Effector memory CD8-positive, alpha-beta T cell (primary cell): Measurements from ENCODE around the gene PSME4.

Experiments used
- ATAC-seq: fragments of 150-1000 bp; cut with Tn5 transposase; replicated peaks from 2 replicates; pipeline ENCODE4 v1.10.0; 2021; ENCODE audit warnings: mild to moderate bottlenecking, moderate library complexity
- DNase-seq, 3 experiments: peaks; one replicate each; pipeline ENCODE4 v3.0.0; 2021
- H3K27ac Mint-ChIP-seq, 2 donors: one replicate each; pipeline ENCODE4 v1.8.0; 2022; ENCODE audit warnings: mild to moderate bottlenecking in 2 of 2, mixed read lengths in 2 of 2, moderate library complexity in 2 of 2
- H3K27me3 Mint-ChIP-seq, 2 donors: one replicate each; pipeline ENCODE4 v1.8.0; 2022; ENCODE audit warnings: mixed read lengths in 2 of 2
- H3K36me3 Mint-ChIP-seq: one replicate; pipeline ENCODE4 v1.8.0; 2022; ENCODE audit warnings: mild to moderate bottlenecking, moderate library complexity, mixed read lengths; ENCODE audit not compliant: insufficient read depth
- H3K4me1 Mint-ChIP-seq, 2 donors: one replicate each; pipeline ENCODE4 v1.8.0; 2022; ENCODE audit warnings: low read depth in 2 of 2, mixed read lengths in 2 of 2
- H3K4me3 Mint-ChIP-seq, 2 donors: one replicate each; pipeline ENCODE4 v1.8.0; 2022; ENCODE audit warnings: mild to moderate bottlenecking in 2 of 2, mixed read lengths in 2 of 2, moderate library complexity in 2 of 2
- H3K9me3 Mint-ChIP-seq, 2 donors: one replicate each; pipeline ENCODE4 v1.8.0; 2022; ENCODE audit warnings: mixed read lengths in 2 of 2
- total RNA-seq, 9 experiments: gene quantifications; one replicate each; lab custom pipeline; 2026; lab: John Stamatoyannopoulos, UW

Gene PSME4, protein sequence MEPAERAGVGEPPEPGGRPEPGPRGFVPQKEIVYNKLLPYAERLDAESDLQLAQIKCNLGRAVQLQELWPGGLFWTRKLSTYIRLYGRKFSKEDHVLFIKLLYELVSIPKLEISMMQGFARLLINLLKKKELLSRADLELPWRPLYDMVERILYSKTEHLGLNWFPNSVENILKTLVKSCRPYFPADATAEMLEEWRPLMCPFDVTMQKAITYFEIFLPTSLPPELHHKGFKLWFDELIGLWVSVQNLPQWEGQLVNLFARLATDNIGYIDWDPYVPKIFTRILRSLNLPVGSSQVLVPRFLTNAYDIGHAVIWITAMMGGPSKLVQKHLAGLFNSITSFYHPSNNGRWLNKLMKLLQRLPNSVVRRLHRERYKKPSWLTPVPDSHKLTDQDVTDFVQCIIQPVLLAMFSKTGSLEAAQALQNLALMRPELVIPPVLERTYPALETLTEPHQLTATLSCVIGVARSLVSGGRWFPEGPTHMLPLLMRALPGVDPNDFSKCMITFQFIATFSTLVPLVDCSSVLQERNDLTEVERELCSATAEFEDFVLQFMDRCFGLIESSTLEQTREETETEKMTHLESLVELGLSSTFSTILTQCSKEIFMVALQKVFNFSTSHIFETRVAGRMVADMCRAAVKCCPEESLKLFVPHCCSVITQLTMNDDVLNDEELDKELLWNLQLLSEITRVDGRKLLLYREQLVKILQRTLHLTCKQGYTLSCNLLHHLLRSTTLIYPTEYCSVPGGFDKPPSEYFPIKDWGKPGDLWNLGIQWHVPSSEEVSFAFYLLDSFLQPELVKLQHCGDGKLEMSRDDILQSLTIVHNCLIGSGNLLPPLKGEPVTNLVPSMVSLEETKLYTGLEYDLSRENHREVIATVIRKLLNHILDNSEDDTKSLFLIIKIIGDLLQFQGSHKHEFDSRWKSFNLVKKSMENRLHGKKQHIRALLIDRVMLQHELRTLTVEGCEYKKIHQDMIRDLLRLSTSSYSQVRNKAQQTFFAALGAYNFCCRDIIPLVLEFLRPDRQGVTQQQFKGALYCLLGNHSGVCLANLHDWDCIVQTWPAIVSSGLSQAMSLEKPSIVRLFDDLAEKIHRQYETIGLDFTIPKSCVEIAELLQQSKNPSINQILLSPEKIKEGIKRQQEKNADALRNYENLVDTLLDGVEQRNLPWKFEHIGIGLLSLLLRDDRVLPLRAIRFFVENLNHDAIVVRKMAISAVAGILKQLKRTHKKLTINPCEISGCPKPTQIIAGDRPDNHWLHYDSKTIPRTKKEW (N-terminal part only)
- total RNA-seq = 64.8 to 261 (median 93.9) reads per million in 9 experiments

DNA sequence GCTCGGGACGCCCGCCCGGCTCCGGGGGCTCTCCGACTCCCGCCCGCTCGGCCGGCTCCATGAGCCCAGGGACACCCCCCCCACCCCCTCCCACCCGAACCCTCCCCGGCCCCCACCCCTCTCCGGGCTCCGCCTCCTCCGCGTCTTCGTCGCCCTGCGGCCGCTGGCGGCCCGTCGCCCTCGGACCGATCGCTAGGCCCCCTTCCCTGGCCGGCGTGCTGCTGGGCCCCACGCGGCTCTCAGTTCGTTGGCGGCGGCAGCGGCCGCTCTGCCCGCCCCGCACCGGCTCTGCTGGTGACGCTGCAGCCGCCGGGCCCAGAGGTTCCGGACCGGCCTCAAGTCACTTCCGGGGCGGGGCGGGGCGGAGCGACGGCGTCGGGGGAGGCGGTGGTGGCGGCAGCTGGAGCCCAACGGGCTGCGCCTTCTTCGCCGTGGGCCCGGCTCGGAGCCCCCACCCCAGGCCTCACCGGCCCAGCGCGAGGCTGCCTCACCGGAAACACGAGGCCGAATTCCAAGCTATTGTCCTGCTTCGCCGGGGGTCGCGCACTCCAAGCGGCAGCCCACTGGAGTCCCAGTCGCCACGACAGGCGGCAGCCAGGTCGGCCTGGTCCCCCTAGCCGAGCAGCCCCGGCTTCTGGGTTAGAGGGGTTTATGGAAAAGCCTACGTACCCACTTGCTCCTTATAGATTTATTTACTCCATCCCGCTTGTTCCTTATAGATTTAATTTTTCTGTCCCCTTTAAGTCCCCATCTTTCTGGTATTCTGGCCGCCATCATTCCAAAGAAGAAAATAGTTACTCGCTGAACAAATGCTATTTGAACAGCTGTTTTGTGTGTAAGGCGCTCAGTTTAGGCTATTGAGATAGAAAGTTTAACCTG lies at the start of gene PSME4:
PSME4 (minus strand) TSS at position 270 of the 879 bp plus-strand sequence; CDS start at position 61, 209 bp downstream.
- Mint-ChIP-seq H3K27ac (peak within 1 kb of the TSS; percentile 96 to 99), H3K27me3 (no peaks in the 10 kb centered on the region), H3K36me3 (peaks cover 25% of the 10 kb centered on the region), H3K9me3 (no peaks in the 10 kb centered on the region), H3K4me3 (peak within 1 kb of the TSS; percentile 92 to 94), H3K4me1 (peaks cover 33 to 47% of the 10 kb centered on the region in 2 donors)
- ATAC-seq (peak; percentile 91), DNase-seq (peak; percentile 92 to 93 (median 92))

DNA sequence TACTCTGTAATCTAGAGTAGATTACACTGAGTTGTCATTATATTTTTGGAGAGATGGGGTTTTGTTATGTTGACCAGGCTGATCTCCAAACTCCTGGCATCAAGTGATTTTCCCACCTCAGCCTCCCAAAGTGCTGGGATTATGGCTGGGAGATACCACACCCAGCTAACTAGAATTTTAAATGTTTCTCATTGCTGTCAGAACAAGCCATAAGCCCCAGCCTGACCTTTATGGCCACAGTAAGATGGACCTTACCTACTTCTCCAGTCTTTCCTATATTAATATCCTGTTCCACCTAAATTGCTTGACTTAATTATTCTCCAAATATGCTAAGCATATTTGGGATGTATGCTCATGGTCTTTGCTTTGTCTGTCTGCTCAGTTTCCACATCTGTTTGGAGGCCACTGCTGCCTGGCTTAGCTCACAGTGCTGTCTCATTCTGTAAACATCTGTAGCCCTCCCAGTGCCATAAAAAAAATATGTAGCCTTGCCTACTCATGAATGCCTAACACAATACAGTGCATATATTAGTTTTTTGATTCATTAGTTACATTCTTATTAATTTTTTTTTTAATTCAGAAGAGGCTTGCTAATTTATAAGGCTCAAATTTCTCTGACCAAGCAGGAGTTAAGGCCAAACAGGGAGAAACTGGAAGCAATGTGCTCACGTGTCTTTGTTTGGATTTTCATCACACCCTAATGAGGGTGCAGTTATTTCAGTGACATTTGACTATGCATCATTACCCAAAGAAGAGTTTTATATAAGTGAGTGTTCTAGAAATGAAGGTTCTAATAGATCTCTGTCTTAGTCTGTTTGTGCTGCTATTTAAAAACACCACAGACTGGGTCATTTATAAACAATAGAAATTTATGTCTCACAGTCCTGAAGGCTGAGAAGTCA lies 45.3 kb upstream of the PSME4 start:
- H3K36me3 Mint-ChIP-seq = no peaks in the 10 kb centered on the region
- H3K27ac Mint-ChIP-seq = no peak overlapping the region

DNA sequence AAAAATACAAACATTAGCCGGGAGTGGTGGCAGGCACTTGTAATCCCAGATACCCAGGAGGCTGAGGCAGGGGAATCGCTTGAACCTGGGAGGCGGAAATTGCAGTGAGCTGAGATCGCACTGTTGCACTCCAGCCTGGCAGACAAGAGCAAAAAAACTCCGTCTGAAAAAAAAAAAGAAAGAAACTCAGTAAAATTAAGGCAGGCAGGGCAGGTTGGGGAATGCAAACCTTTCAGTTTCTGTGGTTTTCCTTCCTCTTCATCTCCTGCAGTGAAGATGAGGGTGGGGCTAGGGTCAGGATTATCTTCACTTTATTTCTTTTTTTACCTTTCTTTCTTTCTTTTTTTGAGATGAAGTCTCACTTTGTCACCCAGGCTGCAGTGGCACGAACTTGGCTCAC lies 43.2 kb upstream of the PSME4 start:
- peak overlapping the region; percentile 73 to 95 for H3K27ac Mint-ChIP-seq
- DNase-seq = no peak
- ATAC-seq = peak; percentile 36
- no peaks in the 10 kb centered on the region for H3K9me3 Mint-ChIP-seq
- H3K36me3 Mint-ChIP-seq = no peaks in the 10 kb centered on the region
- H3K4me1 Mint-ChIP-seq = peaks cover 16 to 20% of the 10 kb centered on the region in 2 donors
- H3K4me3 Mint-ChIP-seq = peak overlapping the region; percentile 74 to 75
- no peaks in the 10 kb centered on the region for H3K27me3 Mint-ChIP-seq

More for the DNA sequence above, 45.3 kb upstream of the PSME4 start:
- no peaks in the 10 kb centered on the region for H3K27me3 Mint-ChIP-seq
- no peak for DNase-seq
- no peak for ATAC-seq
- H3K4me3 Mint-ChIP-seq = no peak overlapping the region
- peaks cover 3 to 5% of the 10 kb centered on the region in 2 donors for H3K9me3 Mint-ChIP-seq
- H3K4me1 Mint-ChIP-seq = peaks cover 16 to 20% of the 10 kb centered on the region in 2 donors

DNA sequence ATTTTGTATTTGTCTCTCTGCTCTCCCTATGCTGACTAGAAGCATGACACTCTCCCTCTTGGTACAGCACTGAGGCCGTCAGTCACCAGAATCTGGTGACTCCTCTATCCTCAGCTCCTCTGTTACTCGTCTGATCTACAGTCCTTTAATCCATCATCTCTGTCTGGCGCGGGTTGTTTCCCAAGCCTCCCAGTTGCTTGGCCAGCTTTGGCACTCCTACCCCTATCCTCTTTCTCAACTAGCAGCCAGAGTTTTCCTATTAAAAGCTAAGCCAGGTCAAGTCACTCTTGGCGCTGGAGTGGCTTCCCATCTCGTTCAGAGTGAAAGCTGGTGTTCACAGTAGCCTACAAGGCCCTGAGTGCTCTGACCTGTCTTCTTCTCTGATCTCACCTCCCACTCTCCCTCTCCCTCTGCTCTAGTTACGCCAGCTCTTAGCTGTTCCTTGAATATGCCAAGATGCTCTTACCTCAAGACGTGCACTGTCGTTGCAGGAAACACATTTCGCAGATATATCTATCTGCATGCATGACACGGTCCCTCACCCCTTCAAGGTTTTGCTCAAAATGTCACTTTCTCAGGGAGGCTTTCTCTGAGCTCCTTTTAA lies 41.8 kb upstream of the PSME4 start:
- Mint-ChIP-seq H3K4me3 (no peak overlapping the region), H3K4me1 (peaks cover 16 to 20% of the 10 kb centered on the region in 2 donors), H3K9me3 (no peaks in the 10 kb centered on the region), H3K27ac (no peak overlapping the region), H3K36me3 (no peaks in the 10 kb centered on the region), H3K27me3 (no peaks in the 10 kb centered on the region)
- no peak for ATAC-seq
- no peak for DNase-seq

DNA sequence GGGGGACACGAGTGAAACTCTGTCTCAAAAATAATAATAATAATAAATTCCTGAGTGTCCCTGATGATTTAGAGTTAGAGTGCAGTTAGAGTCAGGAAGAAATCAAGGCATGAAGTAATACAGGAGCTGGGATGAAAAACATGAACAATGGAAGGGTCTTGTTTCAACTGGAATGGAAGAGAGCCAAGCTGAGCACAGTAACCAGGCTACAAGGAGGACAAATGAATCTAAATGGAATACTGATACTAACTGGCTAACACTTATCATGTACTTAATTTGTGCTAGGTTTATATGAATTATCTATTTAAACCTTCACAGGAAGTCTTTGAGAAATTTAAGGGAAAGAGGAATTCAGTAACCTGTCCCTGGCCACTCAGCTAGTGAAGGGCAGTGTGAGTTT lies 38.8 kb upstream of the PSME4 start:
- H3K4me3 Mint-ChIP-seq = no peak overlapping the region
- no peak for ATAC-seq

DNA sequence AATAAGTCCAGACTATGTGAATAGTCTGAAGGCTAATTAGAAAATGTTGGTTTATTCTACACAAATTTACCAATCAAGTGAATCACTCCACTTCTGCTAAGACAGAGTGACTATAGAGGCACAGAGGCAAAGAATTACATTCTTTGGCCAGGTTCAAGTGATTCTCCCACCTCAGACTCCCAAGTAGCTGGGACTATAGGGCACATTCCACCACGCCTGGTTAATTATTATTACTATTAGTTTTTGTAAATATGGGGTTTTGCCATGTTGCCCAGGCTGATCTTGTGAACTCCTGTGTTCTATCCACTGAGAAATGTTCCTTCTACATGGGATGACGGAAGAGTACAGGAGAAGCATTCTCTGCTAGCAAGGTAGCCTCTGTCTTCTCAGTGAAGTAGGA lies 37.6 kb upstream of the PSME4 start:
- no peaks in the 10 kb centered on the region for H3K36me3 Mint-ChIP-seq
- no peaks in the 10 kb centered on the region for H3K27me3 Mint-ChIP-seq
- H3K27ac Mint-ChIP-seq = no peak overlapping the region
- ATAC-seq = no peak
- H3K4me3 Mint-ChIP-seq = no peak overlapping the region
- H3K4me1 Mint-ChIP-seq = peaks cover 6 to 7% of the 10 kb centered on the region in 2 donors
- no peak for DNase-seq
- H3K9me3 Mint-ChIP-seq = no peaks in the 10 kb centered on the region

More for the DNA sequence above, 38.8 kb upstream of the PSME4 start:
- Mint-ChIP-seq H3K9me3 (no peaks in the 10 kb centered on the region), H3K27me3 (no peaks in the 10 kb centered on the region), H3K36me3 (no peaks in the 10 kb centered on the region), H3K27ac (no peak overlapping the region), H3K4me1 (peaks cover 12 to 16% of the 10 kb centered on the region in 2 donors)
- no peak for DNase-seq

DNA sequence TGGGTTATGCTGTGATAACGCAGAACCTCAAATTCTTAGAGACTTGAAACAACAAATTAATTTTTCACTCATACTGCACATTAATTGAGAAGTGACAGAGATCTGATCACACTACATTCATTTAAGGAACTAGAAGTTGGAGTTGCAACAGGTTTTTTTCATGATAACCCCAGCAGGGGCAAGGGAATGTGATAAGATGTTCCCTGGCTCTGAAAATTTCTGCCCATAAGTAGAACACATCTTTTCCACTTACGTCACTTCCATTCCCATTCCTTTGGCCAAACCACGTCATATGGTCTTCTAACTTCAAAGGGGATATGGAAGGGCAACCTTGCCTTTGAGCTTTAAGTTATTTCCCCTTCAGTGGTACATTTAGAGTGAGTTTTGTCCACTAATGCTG lies 29.7 kb upstream of the PSME4 start:
- DNase-seq = no peak
- H3K9me3 Mint-ChIP-seq = no peaks in the 10 kb centered on the region
- no peak overlapping the region for H3K4me3 Mint-ChIP-seq
- no peaks in the 10 kb centered on the region for H3K4me1 Mint-ChIP-seq
- ATAC-seq = no peak
- H3K27ac Mint-ChIP-seq = no peak overlapping the region
- no peaks in the 10 kb centered on the region for H3K36me3 Mint-ChIP-seq
- H3K27me3 Mint-ChIP-seq = no peaks in the 10 kb centered on the region

DNA sequence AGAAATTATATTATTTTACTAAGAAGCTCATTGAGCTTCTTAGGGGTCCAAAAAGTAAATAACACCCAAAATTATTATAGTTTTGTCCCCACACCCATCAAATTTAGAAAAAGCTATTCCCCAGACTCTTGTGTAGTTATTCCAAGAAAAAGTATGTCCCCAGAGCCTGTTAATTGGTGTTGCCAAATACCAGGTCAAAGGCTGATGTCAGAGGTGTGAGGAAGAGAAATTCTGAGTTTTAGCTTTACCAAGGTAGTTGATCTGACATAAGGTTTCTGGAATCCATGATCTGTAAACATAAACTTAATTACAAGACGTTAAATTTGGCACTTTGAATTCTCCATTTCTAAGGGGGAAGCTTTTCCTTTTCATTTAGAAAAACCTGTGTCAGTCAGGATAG lies 29.3 kb upstream of the PSME4 start:
- Mint-ChIP-seq H3K27me3 (no peaks in the 10 kb centered on the region), H3K27ac (no peak overlapping the region), H3K9me3 (no peaks in the 10 kb centered on the region), H3K36me3 (no peaks in the 10 kb centered on the region), H3K4me1 (peaks cover under 1 to 1% of the 10 kb centered on the region in 2 donors), H3K4me3 (no peak overlapping the region)
- no peak for ATAC-seq
- DNase-seq = no peak

DNA sequence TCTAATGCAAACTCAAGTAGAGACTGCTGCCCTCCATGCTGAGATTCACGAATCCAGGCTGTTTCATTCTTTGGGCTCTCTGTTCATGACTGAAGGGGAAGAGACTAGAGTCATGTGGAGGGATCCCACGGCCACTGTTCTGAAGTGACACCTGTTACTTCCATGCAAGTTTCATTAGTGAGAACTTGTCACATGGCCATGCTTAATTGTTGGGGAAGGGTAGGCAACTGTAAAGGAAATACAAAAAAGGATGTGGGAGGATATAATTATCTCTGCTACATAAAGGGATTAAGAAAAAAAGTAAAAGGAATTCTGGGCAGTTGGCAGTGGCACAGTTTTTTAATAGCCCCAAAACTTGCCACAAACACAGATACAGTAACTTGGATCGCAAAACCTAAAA lies 28.0 kb upstream of the PSME4 start:
- Mint-ChIP-seq H3K27me3 (no peaks in the 10 kb centered on the region), H3K4me3 (no peak overlapping the region), H3K36me3 (peaks cover 7% of the 10 kb centered on the region), H3K4me1 (peaks cover 5 to 9% of the 10 kb centered on the region in 2 donors), H3K27ac (no peak overlapping the region), H3K9me3 (no peaks in the 10 kb centered on the region)
- no peak for DNase-seq
- no peak for ATAC-seq

DNA sequence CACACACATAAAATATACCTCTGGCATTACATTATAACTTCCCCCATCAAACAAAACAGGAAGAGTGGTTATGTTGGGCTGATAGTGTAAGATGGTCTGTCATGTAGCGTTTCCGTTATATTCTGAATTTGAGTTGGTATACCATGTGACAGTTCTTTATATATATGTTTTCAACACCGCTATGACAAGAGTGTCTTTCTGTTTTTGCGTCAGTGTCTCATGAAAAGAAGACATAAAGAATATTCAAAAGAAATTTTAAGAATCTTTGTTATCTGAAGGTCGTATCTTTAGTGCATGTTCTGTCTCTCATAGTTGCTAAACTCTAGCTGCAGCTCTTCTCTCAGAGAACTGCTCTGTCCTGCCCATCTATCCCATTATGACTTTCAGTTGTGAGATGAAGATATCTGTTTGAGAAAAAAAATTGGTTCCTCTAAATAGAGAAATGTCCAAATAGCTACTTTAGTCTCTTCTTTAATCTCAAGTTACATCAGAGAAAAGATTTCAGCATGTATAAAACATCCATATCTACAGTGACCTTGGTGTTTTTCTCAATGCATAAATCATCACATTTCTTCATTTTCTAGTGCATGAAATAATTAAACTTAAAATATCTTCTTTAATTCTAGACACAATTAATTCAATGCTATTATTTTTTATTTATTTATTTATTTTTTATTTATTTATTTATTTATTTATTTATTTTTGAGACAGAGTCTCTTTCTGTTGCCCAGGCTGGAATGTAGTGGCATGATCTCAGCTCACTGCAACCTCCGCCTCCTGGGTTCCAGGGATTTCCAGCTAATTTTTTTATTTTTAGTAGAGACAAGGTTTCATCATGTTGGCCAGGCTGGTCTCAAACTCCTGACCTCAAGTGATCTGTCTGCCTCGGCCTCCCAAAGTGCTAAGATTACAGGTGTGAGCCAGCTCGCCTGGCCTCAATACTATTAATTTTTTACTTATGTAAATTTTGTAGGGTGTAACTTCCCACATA lies 24.3 kb upstream of the PSME4 start:
- Mint-ChIP-seq H3K9me3 (no peaks in the 10 kb centered on the region), H3K27me3 (no peaks in the 10 kb centered on the region), H3K36me3 (peaks cover 15% of the 10 kb centered on the region), H3K27ac (peak overlapping the region in 1 of 2 donors; percentile 81), H3K4me1 (peaks cover 20 to 26% of the 10 kb centered on the region in 2 donors), H3K4me3 (peak overlapping the region; percentile 65 to 82)
- DNase-seq = peak; percentile 8 to 25 (median 14)
- ATAC-seq = peak; percentile 96
